Measurements from ENCODE around the gene BBS9.
A peak's percentile ranks its signal among the peaks of the same experiment; 100 is the strongest.
"Not testable (repeated sequence)": the region's sequence is repeated elsewhere in the genome, so short reads cannot be mapped to it uniquely, and the experiment has no call there.

BBS9 gene

DNA sequence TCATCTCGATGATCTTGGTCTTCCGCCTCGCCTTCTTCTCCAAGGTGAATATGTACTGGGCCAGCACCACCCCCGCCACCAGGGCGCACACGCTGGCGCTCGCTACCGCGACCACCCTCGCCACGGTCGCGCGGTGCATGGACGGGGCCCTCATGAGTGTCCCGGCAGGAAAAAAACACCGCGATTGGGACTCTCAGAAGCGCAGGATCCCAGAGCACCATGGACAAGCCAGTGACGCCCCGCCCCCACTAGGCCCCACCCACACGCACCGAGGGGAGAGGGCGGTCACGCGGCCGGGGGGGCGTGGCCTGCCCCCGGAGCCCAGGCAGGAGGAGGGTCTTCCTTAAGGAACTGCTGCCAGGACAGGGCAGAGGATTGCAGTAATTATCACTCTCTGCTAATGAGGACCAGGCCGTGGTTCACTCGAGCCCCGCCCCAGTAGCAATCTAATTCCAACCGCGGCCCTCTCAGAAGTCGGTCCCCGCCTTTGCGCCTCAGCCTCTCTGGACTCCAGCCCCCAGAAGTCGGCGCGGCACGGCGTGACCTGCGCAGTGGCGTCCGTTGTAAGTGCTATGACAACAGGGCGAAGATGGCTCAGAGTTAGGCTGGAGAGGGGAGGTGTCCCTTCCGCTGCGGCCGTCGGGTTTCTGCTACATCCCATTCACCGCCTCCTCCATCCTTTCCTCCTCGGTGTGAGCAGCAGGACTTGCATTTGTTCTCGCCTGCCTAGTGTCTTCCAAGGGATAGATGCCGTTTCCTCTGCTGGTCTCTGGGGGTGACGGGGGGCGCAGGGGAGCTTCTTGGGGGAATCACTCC lies at the start of gene BBS9:
Gene BBS9, plus strand, starts transcription at position 575 of the 816 bp plus-strand sequence. CDS start 16,689 bp downstream, outside the sequence.
- in situ Hi-C loops (cut with HindIII; ENCODE audit: low pct_ligation_motif_present, low pct_unique_long_range_greater_than_20kb, low sequenced_read_pairs) = no loop called here
- DNase-seq = peak; percentile 97

DNA sequence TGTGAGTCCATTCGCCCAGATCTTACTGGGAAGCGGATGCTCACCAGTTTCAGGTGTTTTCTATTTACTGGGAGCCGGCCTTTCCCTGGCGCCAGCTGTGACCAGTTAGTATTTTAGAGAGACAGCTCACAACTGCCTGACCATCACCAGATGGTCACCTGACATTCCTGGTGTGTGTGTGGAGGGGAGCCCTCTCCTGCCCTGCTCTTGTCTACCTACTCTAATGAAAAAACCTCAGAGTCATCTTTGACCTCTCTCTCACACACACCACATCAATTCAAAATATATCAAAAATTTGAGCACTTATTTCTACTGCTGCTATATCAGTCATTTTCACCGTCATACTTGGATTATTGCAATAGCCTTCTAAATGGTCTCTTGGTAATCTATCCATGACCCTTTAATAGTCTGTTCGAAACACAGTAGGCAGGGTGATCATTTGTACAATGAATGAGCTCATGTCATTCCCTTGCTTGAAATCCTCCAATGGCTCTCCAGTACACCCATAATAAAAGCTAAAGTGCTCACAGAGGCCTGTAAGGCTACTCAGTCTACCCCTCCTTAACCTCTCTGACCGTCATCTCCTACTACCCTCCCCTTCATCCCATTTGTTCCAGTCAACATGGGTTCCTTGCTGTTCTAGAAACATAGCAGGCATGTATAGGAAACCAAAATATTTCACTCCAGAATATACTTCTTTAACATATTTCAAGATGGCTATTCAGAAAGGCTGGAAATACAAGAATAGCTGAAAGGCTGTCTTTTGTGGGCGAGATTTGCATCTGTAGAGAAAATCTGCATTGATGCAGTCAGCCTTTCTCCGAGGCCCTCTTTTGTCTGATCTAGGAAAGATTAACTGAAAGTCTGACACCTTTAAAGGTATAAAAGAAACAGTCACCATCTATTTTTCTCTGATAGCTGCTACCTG lies 49.3 kb upstream of the BBS9 start:
- no peak for DNase-seq
- in situ Hi-C loops (cut with HindIII; ENCODE audit: low pct_ligation_motif_present, low pct_unique_long_range_greater_than_20kb, low sequenced_read_pairs) = no loop called here

DNA sequence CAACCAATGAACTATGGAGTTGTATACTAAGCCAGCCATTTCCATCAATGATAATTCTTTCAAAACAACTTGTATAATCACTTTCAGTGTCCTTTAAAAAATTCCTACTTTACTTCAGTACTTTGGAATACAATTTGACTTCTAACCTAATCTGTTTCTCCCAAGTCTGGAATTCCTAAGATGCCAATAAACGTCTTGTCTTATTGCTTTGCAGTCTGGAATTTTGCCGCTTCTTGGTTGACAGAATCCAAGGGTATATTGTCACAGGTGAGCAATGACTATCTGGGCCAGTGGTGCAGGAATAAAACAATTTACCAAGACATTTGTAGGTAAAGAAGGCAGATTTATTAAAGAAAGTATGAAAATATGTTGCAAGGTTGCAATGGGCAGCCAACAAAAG lies 42.0 kb upstream of the BBS9 start:
- no peak for DNase-seq
- in situ Hi-C loops (cut with HindIII; ENCODE audit: low pct_ligation_motif_present, low pct_unique_long_range_greater_than_20kb, low sequenced_read_pairs) = no loop called here

DNA sequence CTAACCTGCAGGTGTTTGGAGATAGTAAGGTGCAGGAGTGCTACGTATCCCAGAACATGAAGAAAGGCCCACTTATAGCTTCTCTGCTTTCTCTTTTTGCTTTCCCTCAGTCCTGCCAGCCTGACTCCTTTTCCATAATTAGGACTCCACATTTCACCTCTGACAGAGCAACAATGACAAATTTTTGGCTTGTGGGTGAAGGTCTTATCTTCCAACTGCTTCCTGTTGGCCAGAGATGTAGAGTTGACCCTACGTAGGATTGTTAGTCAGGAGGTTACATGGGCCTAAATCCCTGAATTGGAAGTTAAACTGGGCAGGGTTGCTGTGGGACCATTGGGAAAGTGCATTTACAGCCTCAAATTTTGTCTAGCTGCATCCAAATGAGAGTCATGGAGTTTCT lies 41.5 kb upstream of the BBS9 start:
- in situ Hi-C loops (cut with HindIII; ENCODE audit: low pct_ligation_motif_present, low pct_unique_long_range_greater_than_20kb, low sequenced_read_pairs) = no loop called here
- DNase-seq = no peak

DNA sequence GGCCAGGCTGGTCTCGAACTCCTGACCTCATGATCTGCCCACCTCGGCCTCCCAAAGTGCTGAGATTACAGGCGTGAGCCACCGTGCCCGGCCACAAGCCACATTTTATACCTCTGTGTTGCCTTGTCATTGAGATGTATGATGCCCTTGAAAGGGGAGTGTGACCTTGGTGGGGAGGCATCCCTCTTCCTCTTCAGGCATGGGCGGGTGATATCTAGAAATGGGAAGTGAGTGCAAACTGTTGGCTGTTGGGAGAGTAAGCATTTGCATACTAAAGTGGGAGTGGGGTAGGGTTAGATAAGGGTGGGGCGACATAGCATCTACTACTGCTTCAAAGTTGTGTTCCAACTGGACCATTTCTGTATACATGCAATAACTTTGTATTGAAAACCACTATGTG lies 40.2 kb upstream of the BBS9 start:
- in situ Hi-C loops (cut with HindIII; ENCODE audit: low pct_ligation_motif_present, low pct_unique_long_range_greater_than_20kb, low sequenced_read_pairs) = no loop called here
- DNase-seq = no peak

DNA sequence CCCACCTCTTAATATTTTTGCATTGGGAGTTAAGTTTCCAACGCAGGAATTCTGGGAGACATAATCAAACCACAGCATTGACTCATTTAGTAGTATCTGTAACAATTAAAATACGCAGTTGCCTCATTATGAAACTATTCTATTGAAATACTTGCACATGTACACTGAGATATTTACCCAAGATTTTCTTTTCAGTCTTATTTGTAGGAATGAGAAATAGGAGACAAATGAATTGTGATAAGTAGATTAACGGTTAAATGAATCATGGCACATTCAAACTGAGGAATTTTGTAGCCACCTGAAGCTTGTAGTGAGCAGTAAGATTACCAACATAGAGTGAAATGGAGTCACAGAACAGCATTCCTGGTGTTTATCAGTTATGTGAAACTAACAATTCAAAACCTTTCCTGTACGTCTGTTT lies 38.2 kb upstream of the BBS9 start:
- in situ Hi-C loops (cut with HindIII; ENCODE audit: low pct_ligation_motif_present, low pct_unique_long_range_greater_than_20kb, low sequenced_read_pairs) = no loop called here
- DNase-seq = no peak

DNA sequence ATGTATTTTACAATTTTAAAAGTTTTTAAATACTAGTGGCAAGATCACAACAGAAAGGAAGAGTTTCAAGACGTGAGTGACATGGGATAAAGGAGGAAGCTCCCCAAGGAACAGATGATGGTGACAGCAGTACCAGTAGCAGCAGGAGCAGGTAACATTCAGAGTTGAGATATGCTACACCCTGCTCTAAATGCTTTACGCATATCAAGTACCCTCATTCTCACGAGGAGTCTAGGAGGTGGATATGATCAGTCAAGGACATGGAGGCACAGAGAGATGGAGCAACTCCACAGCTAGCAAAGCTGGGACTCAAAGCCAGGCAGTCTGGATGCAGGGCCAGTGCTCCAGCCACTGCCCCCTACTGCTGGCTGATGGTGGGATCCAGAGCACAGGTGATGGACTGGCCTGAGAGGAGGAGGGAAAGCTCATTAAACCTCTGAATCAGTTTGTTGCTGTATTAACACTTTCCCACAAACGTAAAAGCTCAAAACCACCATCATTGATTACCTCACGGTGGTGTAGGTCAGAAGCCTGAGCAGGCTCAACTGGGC lies 37.6 kb upstream of the BBS9 start:
- in situ Hi-C loops (cut with HindIII; ENCODE audit: low pct_ligation_motif_present, low pct_unique_long_range_greater_than_20kb, low sequenced_read_pairs) = no loop called here
- DNase-seq = no peak

DNA sequence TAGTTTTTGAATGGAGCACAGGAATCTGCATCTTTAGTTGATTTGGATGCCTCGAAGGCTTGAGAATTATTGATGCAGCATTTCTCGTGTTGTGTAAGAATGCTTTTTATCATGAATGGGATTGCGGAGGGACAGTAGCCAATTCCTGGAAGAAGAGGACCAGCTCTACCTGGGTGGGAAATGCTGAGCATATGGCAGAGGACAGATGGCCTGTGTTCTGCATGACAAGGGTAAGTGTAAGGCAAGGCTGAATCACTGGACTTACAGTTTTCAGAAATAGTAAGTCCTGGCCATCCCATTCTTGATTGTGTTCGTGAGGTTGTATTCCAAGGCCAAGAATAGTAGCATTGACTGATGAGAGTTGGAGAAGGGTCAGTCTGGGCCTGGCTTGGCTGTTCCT lies 36.1 kb upstream of the BBS9 start:
- in situ Hi-C loops (cut with HindIII; ENCODE audit: low pct_ligation_motif_present, low pct_unique_long_range_greater_than_20kb, low sequenced_read_pairs) = no loop called here
- no peak for DNase-seq

DNA sequence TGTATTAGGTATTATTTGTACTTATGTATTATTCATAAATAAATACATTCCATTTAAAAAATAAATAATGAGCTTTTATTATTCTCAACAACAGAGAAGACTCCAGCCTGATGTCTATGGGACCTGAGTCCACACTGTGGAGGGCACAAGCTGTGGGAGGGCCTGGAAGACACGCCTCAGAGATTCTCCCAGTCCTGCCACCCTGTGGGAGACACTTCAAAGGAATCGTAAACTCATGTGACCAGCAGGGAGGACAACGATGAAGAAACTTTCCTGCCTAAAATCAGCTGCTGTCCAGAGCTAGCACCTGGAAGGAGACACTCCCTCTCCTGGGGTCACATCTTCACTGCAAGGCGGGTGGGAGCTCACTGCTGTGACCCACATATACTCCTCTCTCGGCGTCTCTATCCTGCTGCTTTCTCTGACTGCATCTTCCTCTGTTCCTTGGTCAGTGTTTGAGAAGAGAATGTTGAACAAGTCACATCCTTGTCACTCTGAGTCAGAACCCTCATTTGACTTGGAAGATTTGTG lies 34.6 kb upstream of the BBS9 start:
- in situ Hi-C loops (cut with HindIII; ENCODE audit: low pct_ligation_motif_present, low pct_unique_long_range_greater_than_20kb, low sequenced_read_pairs); DNase-seq: not testable (repeated sequence)

DNA sequence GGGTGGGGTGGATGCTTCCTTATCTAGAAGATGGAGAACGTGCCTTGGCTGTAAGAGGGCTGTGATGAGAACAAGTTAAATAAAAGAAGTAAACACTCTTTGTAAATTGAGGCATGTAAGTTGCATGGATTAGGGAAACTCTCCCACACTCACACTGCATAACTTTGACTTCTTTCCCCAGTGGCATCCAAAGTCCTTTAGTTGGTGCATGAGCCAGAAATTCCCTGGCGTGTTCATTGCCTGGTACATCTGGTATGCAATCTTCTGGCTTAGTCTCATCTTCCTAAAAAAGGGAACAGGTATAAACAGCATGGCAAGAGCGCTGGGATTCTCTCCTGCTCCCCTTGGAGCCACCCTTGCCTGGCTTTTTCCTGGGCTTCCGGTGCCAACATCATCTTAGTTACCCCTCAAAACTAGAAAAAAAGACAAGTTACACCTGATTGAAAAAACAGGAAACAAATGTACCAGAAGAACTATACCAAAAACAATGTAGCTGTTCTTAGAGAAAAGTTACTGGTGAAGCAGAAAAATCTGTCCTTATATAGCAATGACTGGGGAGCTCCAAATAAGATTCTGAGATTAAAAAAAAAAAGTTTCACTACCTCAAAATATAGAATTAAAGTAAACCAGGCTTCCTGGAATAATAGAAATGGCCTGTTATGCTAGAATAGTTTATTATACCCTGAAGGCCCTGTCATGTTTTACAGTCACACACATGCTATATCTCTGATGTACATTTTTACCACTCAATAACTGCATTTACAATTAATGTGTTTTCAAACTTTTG lies 30.0 kb upstream of the BBS9 start:
- DNase-seq = no peak
- in situ Hi-C loops (cut with HindIII; ENCODE audit: low pct_ligation_motif_present, low pct_unique_long_range_greater_than_20kb, low sequenced_read_pairs) = no loop called here

DNA sequence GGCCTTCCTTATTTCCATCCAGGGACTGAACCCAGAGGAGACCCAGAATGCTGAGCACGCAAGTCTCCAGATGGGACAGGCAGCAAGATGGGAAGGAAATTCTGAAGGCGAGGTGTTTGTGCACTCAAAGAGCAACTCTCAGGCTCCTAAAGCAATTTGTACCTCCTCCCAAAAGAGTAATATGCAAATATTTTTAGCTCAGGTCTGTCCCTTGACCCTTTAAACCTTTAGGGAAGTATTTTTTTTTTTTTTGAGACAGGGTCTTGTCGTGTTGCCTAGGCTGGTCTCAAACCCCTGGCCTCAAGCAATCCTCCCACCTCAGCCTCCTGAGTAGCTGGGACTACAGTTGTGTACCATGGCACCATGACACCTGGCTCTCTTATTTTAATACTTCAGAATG lies 28.6 kb upstream of the BBS9 start:
- no peak for DNase-seq
- in situ Hi-C loops (cut with HindIII; ENCODE audit: low pct_ligation_motif_present, low pct_unique_long_range_greater_than_20kb, low sequenced_read_pairs) = no loop called here

DNA sequence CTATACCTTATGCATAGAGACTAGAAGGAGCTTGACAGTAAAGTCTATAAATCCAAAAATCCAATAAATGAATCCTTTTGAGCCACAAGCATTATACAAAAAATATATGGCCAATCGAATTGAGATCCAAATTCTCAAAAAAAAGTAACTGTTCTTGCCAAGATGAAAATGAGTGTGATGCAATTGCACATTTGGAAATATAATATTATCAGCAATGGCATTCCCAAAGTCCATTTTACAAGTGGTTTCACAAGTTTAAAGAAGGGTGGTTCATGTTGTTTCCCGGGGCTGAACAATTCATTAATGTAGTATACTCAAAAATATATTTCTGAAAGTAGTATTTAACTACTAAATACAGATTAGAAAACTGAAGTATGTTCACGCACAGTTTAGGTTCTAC lies 27.5 kb upstream of the BBS9 start:
- DNase-seq = no peak
- in situ Hi-C loops (cut with HindIII; ENCODE audit: low pct_ligation_motif_present, low pct_unique_long_range_greater_than_20kb, low sequenced_read_pairs) = no loop called here

DNA sequence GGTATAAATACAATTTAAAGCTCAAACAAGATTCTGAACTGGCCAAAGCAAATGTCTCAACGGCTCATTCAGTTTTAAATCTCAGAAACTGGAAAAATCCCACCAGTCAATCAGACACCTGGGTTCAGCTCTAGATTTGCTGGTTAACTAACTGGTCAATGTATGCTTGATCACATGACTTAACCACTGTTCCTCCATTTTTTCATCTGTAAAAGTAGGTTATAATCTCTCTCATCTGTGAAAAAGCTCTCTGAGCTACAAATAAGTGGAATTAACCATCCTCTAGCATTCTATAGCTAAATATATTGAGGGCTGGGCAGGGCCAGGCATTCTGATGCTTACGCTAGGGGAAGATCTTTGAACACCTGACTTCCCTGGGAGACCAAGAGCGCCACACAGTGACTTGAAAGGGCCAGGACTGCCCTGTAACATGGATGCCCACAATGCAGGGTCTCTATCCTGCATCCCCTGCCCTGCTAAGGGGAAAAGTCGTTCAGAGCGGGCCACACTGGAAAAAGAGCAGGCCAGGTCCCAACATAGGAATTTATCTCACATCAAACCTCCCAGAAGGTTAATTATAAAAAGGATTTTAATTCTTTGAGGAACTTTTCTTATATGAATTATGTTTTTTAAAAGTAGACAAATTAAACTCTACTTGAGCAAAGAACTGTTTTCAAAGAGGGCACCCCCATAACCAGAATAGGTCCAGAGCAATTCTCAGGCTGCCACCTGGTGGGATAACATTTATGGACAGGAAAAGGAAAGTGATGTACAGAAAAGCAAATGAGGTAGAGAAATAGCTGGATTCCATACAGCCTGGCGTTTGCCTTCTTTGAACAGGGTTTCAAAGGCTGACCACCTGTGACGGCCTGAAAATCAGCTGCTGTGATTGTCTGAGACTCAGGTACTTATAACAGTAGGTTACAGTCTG lies 22.0 kb upstream of the BBS9 start:
- in situ Hi-C loops (cut with HindIII; ENCODE audit: low pct_ligation_motif_present, low pct_unique_long_range_greater_than_20kb, low sequenced_read_pairs) = no loop called here
- DNase-seq = peak; percentile 65

DNA sequence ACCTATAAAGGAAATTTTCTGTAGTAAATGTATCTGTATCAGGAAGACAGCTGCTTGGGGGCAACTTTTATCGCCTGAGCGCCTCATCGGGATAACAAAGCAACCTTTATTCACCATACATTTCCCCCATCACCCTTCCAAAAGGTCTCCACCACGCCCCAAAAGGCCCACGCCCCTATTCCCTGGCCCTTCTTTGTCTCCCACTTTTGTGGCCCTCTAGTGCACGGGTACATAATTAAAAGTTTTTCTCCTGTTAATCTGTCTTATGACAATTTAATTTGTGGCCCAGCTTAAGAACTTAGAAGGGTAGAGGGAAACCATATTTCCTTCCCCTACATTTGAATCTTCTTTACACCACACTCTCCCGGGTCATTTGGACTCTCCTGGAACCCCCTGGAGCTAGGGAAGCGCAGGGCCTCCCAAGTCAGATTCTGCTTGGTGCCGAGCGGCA lies 20.8 kb upstream of the BBS9 start:
- peak; percentile 52 for DNase-seq
- in situ Hi-C loops (cut with HindIII; ENCODE audit: low pct_ligation_motif_present, low pct_unique_long_range_greater_than_20kb, low sequenced_read_pairs) = no loop called here

DNA sequence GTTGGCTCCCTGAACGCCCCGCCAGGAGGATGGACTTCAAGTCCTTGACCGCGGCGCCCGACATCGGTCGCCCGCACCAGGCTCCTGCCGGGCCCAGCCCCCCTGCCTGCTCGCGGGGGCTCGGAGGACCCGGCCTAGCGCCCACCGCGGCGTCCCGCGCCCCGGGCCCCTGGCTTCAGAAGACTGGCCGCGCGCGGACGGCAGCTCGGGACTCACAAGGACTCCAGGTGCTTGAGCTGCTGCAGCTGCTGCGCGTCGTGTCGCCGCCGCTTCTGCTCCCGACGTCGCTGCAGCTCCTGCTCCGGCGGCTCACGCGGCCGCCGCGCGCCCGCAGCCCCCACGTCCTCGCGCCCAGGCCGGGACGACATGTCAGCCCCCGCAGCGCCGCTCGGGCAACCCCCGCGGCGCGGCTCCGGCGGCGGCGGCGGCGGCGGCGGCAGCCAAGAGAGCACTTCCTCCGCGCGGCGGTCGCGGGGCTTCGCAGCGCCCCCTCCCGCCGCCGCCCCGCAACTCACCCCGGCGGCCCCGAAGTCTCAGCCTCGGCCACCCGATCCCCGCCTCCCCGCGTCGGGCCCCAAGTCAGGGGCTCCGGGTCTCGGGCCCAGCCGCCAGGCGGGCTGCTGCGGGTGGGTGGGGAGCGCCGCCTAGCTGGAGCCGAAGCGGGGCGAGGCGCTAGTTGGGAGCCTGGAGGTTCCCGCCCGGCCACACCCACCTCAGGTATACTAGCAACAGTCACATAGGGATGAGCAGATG lies 20.2 kb upstream of the BBS9 start, which contains the start of gene RP9:
Gene RP9, minus strand, starts transcription at position 400 of the 753 bp plus-strand sequence. Its CDS starts 32 bp downstream, at position 368.
- DNase-seq = peak; percentile 81
- in situ Hi-C loops (cut with HindIII; ENCODE audit: low pct_ligation_motif_present, low pct_unique_long_range_greater_than_20kb, low sequenced_read_pairs) = no loop called here

DNA sequence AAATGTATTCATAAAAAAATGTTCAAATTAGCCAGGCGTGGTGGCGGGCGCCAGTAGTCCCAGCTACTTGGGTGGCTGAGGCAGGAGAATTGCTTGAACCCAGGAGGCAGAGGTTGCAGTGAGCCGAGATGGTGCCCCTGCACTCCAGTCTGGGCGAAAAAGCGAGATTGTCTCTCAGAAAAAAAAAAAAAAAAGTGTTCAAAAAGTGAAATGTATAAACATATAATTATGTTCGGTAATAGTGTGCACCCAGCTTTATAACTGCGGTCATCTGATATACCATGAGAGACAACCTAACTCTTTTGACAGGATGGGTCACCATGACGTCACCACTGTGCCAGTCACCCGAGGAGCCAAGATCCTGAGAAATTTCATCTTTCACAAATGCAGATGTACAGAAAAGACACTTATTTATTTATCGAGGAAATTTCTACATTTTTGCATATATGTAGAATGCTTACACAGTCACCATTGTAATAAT lies 19.6 kb upstream of the BBS9 start:
- in situ Hi-C loops (cut with HindIII; ENCODE audit: low pct_ligation_motif_present, low pct_unique_long_range_greater_than_20kb, low sequenced_read_pairs) = no loop called here

More for the DNA sequence above, 19.6 kb upstream of the BBS9 start:
- DNase-seq = peak; percentile 22
